ENCODE measurements around the gene FNDC11. TPM values are rescaled to one million over a fixed set of nuclear protein-coding genes. Genes with fewer than 3 reads are reported as not detected.

The FNDC11 gene
- total and polyA plus RNA-seq, 2 of the 13 experiments (the other 11 are each of a cell fraction or from before 2014, with no cell fraction given) = 0.07 TPM; not detected in 1

DNA sequence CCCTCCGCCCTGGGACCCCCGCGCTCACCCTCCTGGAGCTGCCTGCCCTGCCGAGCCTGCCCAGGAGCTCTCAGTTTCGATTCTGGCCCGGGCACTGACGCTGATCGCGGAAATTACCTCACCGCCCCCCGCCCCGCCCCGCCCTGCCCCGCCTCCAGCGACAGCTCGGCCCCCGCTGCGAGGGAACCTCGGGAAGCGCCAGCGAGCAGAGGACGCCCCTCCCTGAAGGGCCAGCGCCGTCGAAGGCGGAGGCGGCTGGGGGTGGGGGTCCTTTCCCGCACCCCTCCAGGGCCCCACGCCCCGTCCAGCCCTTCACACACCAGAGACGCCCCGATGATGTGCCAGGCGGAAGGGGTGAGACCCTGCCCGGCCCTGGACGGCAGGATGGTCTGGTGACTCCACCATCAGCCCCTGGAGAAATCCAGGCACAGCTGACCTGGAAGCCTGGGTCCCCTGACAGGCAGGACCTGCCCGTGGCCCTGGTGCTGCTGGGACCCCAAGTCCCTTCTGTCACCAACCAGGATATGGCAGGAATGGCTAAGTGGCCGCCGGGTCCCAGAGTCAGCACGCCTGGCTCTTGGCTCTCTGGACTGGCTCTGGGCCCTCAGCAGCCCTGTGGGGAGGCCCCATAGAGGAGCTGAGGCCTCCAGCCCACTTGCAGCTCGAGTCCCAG is 20.3 kb downstream of the FNDC11 start, which contains the start of gene HELZ2 (continued):
- TF ChIP-seq ZFP91 (CRISPR knock-in tag; IDR thresholded peaks at IDR 0.05; ENCODE audit: borderline replicate concordance) = peak; percentile 47; the same call in 1 of the 2 replicates
- no peak for TF ChIP-seq ZNF383 (CRISPR knock-in tag; IDR thresholded peaks at IDR 0.05; ENCODE audit: borderline replicate concordance)
- TF ChIP-seq E2F5 (CRISPR knock-in tag; conservative IDR thresholded peaks at IDR 0.05) = peak; percentile 36
- TF ChIP-seq CCDC6 (CRISPR knock-in tag; IDR thresholded peaks at IDR 0.05) = 0 out of 2 replicates have a peak, but pooled peaks have one; percentile 52
- no peak for TF ChIP-seq ZNF782 (CRISPR knock-in tag; IDR thresholded peaks at IDR 0.05; ENCODE audit: borderline replicate concordance)
- TF ChIP-seq KLF11 (CRISPR knock-in tag; IDR thresholded peaks at IDR 0.05) = no peak
- TF ChIP-seq MTA1 (CRISPR knock-in tag; IDR thresholded peaks at IDR 0.05; ENCODE audit: borderline replicate concordance) = 0 out of 2 replicates have a peak, but pooled peaks have one; percentile 24
- no peak for TF ChIP-seq AGO2 (optimal IDR thresholded peaks at IDR 0.05; ENCODE audit: low read depth, low read length)
- TF ChIP-seq HOXA7 (CRISPR knock-in tag; IDR thresholded peaks at IDR 0.05) = no peak
- TF ChIP-seq HDAC6 (IDR thresholded peaks at IDR 0.05; ENCODE audit: low read depth, low read length) = no peak
- TF ChIP-seq ZNF549 (CRISPR knock-in tag; IDR thresholded peaks at IDR 0.05) = 0 out of 2 replicates have a peak, but pooled peaks have one; percentile 40
- TF ChIP-seq REXO4 (CRISPR knock-in tag; IDR thresholded peaks at IDR 0.05; ENCODE audit: borderline replicate concordance) = 0 out of 2 replicates have a peak, but pooled peaks have one; percentile 17
- TF ChIP-seq ZNF446 (CRISPR knock-in tag; IDR thresholded peaks at IDR 0.05) = no peak
- TF ChIP-seq KLF15 (CRISPR knock-in tag; IDR thresholded peaks at IDR 0.05; ENCODE audit: borderline replicate concordance) = 0 out of 2 replicates have a peak, but pooled peaks have one; percentile 85
- TF ChIP-seq ZNF749 (CRISPR knock-in tag; IDR thresholded peaks at IDR 0.05; ENCODE audit: borderline replicate concordance) = no peak
- no peak for TF ChIP-seq ARID2 (CRISPR knock-in tag; IDR thresholded peaks at IDR 0.05; ENCODE audit: borderline replicate concordance)
- TF ChIP-seq HNF4G (IDR thresholded peaks at IDR 0.05; ENCODE audit: borderline replicate concordance, low read depth, low read length) = no peak
- no peak for TF ChIP-seq HNF4G (CRISPR knock-in tag; IDR thresholded peaks at IDR 0.05; ENCODE audit: borderline replicate concordance, low read depth)
- no peak for TF ChIP-seq RCOR2 (CRISPR knock-in tag; IDR thresholded peaks at IDR 0.05)
- no peak for TF ChIP-seq NFE2L2 (IDR thresholded peaks at IDR 0.05; ENCODE audit: low read length)
- TF ChIP-seq, protein P1, sequence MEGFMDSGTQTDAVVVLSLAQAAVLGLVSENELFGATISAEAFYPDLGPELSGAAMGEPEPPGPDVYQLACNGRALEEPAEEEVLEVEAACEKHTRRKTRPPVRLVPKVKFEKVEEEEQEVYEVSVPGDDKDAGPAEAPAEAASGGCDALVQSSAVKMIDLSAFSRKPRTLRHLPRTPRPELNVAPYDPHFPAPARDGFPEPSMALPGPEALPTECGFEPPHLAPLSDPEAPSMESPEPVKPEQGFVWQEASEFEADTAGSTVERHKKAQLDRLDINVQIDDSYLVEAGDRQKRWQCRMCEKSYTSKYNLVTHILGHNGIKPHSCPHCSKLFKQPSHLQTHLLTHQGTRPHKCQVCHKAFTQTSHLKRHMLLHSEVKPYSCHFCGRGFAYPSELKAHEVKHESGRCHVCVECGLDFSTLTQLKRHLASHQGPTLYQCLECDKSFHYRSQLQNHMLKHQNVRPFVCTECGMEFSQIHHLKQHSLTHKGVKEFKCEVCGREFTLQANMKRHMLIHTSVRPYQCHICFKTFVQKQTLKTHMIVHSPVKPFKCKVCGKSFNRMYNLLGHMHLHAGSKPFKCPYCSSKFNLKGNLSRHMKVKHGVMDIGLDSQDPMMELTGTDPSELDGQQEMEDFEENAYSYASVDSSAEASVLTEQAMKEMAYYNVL (CRISPR knock-in tag; IDR thresholded peaks at IDR 0.05; ENCODE audit: borderline replicate concordance) = no peak
- TF ChIP-seq, protein P2, sequence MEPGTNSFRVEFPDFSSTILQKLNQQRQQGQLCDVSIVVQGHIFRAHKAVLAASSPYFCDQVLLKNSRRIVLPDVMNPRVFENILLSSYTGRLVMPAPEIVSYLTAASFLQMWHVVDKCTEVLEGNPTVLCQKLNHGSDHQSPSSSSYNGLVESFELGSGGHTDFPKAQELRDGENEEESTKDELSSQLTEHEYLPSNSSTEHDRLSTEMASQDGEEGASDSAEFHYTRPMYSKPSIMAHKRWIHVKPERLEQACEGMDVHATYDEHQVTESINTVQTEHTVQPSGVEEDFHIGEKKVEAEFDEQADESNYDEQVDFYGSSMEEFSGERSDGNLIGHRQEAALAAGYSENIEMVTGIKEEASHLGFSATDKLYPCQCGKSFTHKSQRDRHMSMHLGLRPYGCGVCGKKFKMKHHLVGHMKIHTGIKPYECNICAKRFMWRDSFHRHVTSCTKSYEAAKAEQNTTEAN (CRISPR knock-in tag; conservative IDR thresholded peaks at IDR 0.05) = no peak
- no peak for TF ChIP-seq ZFP82 (CRISPR knock-in tag; IDR thresholded peaks at IDR 0.05; ENCODE audit: borderline replicate concordance)

All from HepG2 (cell line).